Fibroblast of pulmonary artery (primary cell): Measurements from ENCODE around the gene TFCP2.
A peak's percentile ranks its signal among the peaks of the same experiment; 100 is the strongest.

Experiments used
- DNase-seq: peaks from one replicate; pipeline ENCODE4 v3.0.0-alpha.2; 2010; ENCODE audit warnings: low read depth
- H3K4me3 ChIP-seq: replicated peaks from 2 replicates; pipeline ENCODE4 v1.5.1; 2011; ENCODE audit warnings: low read depth, mild to moderate bottlenecking, control low read depth, low read length, moderate library complexity
- TF ChIP-seq, protein P1 (sequence below): IDR thresholded peaks from 2 replicates; pipeline ENCODE4 v1.5.1; 2011; ENCODE audit warnings: mild to moderate bottlenecking, control low read depth, low read length, inconsistent platforms; ENCODE audit errors: missing control alignments

The TFCP2 gene

DNA sequence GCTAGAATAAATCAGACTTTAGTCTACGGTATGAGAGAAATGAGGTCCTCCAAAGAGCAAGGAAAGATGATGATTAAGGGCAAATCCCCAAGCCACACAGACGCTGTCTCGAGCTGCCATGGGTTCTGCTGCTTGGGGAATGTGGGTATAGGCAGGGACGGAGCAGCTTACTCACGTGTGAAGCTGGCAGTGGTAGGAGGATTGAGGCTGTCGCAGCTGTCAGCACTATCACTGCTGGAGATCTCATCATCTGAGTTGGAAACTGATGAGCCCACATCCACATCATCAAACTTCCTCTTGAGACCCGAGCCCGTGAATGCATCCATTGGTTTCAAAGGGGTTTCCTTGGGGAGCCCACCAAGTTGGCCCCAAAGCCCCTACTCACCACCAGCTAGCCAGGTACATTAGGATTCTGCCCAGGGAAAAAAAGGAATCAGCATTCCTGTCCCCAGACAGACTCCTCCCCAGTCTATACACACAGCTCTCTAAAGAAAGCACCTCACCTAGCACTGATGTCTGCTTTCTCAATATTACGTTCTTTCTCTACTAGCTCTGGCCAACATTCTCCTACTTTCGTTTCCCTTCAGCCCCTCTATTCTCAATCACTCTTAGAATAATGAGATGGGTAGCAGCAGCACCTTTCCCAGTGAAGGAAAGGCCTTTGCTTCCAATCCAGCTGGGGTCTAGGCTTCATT lies 96.6 kb downstream of the TFCP2 start:
- TF ChIP-seq, protein P1, sequence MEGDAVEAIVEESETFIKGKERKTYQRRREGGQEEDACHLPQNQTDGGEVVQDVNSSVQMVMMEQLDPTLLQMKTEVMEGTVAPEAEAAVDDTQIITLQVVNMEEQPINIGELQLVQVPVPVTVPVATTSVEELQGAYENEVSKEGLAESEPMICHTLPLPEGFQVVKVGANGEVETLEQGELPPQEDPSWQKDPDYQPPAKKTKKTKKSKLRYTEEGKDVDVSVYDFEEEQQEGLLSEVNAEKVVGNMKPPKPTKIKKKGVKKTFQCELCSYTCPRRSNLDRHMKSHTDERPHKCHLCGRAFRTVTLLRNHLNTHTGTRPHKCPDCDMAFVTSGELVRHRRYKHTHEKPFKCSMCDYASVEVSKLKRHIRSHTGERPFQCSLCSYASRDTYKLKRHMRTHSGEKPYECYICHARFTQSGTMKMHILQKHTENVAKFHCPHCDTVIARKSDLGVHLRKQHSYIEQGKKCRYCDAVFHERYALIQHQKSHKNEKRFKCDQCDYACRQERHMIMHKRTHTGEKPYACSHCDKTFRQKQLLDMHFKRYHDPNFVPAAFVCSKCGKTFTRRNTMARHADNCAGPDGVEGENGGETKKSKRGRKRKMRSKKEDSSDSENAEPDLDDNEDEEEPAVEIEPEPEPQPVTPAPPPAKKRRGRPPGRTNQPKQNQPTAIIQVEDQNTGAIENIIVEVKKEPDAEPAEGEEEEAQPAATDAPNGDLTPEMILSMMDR: no peak
- DNase-seq: no peak
- no peak overlapping the region for H3K4me3 ChIP-seq

DNA sequence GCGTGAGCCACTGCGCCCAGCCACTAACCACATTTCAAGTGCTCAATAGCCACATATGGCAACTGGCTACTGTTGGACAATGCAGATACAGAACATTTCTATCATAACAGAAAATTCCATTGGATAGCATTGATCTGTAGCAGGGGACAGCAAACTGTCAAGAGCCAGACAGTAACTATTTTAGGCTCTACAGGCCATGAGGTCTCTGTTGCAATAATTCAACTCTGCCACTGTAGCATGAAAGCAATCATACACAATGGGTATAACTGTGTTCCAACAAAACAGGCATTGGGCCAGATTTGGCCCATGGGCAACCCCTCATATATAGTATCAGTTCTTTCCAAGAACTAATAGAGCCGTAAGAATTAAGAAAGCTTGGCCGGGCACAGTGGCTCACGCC lies 97.5 kb downstream of the TFCP2 start:
- TF ChIP-seq, protein P1: no peak
- no peak for DNase-seq
- H3K4me3 ChIP-seq: no peak overlapping the region

DNA sequence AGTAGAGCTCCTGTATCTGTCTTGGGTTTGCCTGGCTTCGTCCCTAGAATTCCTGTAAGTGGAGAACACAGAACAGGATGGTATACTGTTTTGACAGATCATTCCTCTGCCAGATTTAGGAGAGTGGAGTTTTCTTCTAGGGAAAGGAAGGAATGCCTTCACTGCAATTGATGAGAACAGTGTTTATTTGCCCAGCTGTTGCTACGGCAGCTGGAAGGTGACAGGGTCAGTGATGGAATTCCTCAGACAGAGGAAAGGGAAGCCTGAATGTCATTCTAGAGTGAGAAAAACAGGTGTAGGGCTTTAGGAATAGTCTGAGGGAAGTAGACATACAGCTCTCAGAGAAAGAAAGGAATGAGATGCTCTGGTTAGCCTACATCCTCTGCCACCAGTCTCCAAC lies 101.3 kb downstream of the TFCP2 start:
- no peak overlapping the region for H3K4me3 ChIP-seq
- TF ChIP-seq, protein P1: no peak
- no peak for DNase-seq

DNA sequence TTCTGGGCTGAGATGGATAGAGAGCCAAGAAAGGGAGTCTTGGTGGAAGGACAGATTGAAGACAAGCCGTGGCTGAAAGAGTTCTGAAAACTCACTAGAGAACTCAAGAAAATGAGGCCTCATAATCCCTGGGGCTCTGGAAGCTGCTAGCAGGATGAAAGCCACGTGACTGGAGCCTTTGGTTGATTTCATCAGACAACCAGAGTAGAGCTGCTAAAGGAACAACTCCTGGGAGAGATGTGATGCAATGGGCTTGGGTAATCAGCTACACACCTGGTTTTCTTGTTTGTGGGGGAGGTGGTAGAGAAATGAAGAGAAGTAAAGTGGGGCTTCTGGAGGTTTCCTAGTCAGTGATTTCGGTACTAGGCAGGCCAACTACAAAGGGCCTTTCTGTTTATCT lies 102.9 kb downstream of the TFCP2 start:
- peak; percentile 50 for DNase-seq
- H3K4me3 ChIP-seq: no peak overlapping the region
- TF ChIP-seq, protein P1: no peak

DNA sequence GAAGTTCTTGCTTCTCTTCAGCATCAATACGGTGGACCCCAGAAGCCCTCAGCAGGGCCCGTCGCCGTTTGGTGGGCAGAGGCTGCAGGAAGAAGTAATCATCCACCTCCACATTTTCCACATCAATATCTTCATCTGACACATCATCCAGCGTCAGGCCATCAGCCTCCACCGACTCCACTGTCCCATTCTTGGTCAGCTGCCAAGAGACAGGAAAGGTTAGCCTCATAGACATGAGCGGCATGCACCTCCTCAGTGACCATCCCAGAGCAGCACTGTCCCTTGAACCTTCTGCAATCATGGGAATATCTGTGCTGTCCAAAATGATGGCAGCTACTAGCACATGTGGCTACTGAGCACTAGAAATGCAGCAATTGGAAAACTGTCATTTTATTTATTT lies 105.2 kb downstream of the TFCP2 start:
- no peak overlapping the region for H3K4me3 ChIP-seq
- TF ChIP-seq, protein P1: no peak
- no peak for DNase-seq

DNA sequence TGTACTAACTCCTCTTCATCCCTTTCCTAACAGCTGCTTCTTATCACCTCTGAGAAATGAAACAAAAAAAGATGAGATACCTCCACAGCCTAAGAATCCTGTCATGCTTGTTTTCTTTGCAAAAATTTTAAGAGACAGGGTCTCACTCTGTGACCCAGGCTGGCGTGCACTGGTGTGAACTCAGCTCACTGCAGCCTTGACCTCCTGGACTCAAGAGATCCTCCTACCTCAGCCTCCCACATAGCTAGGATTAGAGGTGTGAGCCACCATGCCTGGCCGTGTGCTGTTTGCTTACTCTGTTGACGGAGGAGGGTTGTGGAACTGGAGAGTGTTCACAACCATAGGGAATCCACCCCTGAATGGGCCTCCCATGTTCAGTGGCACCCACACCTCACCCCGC lies 105.7 kb downstream of the TFCP2 start:
- TF ChIP-seq, protein P1: no peak
- no peak overlapping the region for H3K4me3 ChIP-seq
- DNase-seq: no peak

DNA sequence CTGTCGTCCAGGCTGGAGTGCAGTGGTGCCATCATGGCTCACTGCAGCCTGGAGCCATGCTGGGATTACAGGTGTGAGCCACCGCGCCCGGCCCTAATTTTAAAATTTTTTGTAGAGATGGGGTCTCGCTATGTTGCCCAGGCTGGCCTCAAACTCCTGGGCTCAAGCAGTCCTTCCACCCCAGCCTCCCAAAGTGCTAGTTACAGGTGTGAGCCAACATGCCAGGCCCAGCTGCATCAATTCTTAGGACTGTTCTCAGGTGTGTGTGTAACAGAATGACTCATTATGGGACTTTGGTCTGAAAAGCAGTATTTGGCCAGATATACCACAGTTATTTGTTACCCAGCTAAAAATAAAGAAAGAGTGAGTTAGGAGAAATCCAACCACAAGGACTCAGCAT lies 107.4 kb downstream of the TFCP2 start:
- TF ChIP-seq, protein P1: no peak
- no peak for DNase-seq

More for the DNA sequence above, 107.4 kb downstream of the TFCP2 start:
- no peak overlapping the region for H3K4me3 ChIP-seq
